BE2C (cell line): ENCODE results near the gene DYNC2H1.

ENCODE experiments used
- DNase-seq: peaks from one replicate; pipeline ENCODE4 v3.0.0-alpha.2; 2020
- H3K27me3 ChIP-seq: fragments of 250-450 bp; sonication (Bioruptor Pico); 2 replicates; pipeline ENCODE4 v1.5.1; 2020; ENCODE audit warnings: mild to moderate bottlenecking
- H3K36me3 ChIP-seq: fragments of 250-450 bp; sonication (Bioruptor Pico); 2 replicates; pipeline ENCODE4 v1.5.1; 2020; ENCODE audit warnings: mild to moderate bottlenecking
- H3K4me1 ChIP-seq: fragments of 250-450 bp; sonication (Bioruptor Pico); 2 replicates; pipeline ENCODE4 v1.5.1; 2020
- H3K4me3 ChIP-seq: 2 replicates; pipeline ENCODE4 v1.5.1; 2011; ENCODE audit warnings: low read depth, low read length
- H3K9me3 ChIP-seq: fragments of 250-450 bp; sonication (Bioruptor Pico); 2 replicates; pipeline ENCODE4 v1.5.1; 2020
- TF ChIP-seq, protein P1 (sequence below): IDR thresholded peaks from 2 replicates; pipeline ENCODE4 v1.5.1; 2012; ENCODE audit warnings: mild to moderate bottlenecking, low read depth, low read length

Gene DYNC2H1

DNA sequence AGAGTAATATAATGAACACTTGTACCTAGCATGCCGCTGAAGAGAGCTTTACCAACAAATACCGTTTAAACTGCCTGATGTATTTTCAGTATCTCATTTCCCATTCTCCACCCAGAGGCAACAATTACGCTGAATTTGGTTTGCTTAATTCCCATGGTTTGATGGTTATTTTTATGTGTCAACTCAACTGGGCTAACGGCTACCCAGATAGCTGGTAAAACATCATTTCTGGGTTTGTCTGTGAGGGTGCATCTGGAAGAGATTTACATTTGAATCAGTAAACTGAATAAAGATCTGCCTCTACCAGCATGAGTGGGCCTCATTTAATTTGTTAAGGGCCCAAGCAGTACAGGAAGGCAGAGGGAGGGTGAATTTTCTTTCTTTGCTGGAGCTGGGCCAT is 377.9 kb downstream of the DYNC2H1 start:
- no peak for DNase-seq
- TF ChIP-seq, protein P1, sequence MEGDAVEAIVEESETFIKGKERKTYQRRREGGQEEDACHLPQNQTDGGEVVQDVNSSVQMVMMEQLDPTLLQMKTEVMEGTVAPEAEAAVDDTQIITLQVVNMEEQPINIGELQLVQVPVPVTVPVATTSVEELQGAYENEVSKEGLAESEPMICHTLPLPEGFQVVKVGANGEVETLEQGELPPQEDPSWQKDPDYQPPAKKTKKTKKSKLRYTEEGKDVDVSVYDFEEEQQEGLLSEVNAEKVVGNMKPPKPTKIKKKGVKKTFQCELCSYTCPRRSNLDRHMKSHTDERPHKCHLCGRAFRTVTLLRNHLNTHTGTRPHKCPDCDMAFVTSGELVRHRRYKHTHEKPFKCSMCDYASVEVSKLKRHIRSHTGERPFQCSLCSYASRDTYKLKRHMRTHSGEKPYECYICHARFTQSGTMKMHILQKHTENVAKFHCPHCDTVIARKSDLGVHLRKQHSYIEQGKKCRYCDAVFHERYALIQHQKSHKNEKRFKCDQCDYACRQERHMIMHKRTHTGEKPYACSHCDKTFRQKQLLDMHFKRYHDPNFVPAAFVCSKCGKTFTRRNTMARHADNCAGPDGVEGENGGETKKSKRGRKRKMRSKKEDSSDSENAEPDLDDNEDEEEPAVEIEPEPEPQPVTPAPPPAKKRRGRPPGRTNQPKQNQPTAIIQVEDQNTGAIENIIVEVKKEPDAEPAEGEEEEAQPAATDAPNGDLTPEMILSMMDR = no peak
- H3K9me3 ChIP-seq = no peaks in the 10 kb centered on the region
- peaks cover 5% of the 10 kb centered on the region; the same call in 1 of the 2 replicates for H3K4me1 ChIP-seq
- H3K4me3 ChIP-seq = no peak overlapping the region
- H3K27me3 ChIP-seq = no peaks in the 10 kb centered on the region
- H3K36me3 ChIP-seq = no peaks in the 10 kb centered on the region; the same call in 1 of the 2 replicates

DNA sequence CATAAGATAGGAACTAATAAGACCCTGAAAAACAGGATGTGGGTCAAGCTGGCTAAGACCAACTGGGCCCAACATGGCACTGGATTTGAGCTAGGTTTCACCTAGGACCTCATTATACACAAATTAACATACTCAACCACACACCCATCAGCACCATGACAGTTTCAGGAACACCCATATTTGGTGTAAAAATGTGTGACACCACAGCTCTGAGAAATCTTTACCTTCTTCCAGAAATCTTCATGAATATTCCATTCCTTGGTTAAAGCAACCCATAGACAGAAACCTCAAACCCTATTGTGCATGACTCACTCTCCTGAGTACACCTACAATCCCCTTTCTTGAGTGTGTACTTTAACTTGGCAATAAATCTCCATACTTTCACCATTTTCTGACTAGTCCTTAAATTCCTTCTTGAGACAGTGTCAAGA is 378.8 kb downstream of the DYNC2H1 start:
- H3K9me3 ChIP-seq = no peaks in the 10 kb centered on the region; the same call in 1 of the 2 replicates

DNA sequence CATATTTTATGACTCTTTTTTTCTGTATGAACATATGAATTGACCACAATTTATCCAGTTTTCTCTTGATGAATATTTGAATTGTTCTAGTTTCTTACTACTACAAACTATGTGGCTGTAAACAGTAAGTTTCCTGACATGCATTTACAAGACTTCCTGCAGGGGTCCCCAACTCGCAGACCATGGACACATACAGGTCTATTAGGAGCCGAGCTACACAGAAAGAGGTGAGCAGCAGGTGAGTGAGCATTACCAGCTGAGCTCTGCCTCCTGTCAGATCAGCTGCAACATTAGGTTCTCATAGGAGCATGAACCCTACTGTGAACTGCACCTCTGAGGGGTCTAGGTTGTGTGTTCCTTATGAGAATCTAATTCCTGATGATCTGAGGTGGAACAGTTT is 379.4 kb downstream of the DYNC2H1 start:
- TF ChIP-seq, protein P1 = no peak
- H3K4me3 ChIP-seq = no peak overlapping the region
- no peaks in the 10 kb centered on the region for H3K27me3 ChIP-seq
- H3K36me3 ChIP-seq = no peaks in the 10 kb centered on the region; the same call in 1 of the 2 replicates
- H3K9me3 ChIP-seq = no peaks in the 10 kb centered on the region; the same call in 1 of the 2 replicates
- peaks cover 5% of the 10 kb centered on the region; the same call in 1 of the 2 replicates for H3K4me1 ChIP-seq
- no peak for DNase-seq

More for the DNA sequence above, 378.8 kb downstream of the DYNC2H1 start:
- no peaks in the 10 kb centered on the region; the same call in 1 of the 2 replicates for H3K36me3 ChIP-seq
- no peak overlapping the region for H3K4me3 ChIP-seq
- H3K27me3 ChIP-seq = no peaks in the 10 kb centered on the region
- DNase-seq = no peak
- TF ChIP-seq, protein P1 = no peak
- peaks cover 5% of the 10 kb centered on the region; the same call in 1 of the 2 replicates for H3K4me1 ChIP-seq

DNA sequence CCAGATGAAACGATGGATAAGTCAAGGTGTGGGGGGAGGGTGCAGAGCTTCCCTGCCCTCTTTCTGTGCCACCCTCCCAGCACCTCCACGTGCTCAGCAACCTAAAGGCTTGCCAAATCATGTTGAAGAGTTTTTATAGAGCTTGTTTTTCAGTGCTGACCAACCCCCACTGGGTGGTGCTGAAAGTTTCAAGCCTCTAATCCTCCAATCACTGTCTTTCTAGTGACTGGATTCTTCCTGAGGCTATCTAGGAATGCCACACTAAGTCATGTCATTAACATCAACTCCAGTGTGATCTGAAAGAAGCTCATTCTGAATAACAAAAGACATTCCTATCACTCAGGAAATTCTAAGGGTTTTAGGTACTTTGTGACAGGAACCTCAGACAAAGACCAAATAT is 382.6 kb downstream of the DYNC2H1 start:
- Histone ChIP-seq H3K36me3 (no peaks in the 10 kb centered on the region; the same call in 1 of the 2 replicates), H3K9me3 (no peaks in the 10 kb centered on the region; the same call in 1 of the 2 replicates), H3K4me1 (no peaks in the 10 kb centered on the region; the same call in 1 of the 2 replicates), H3K4me3 (no peak overlapping the region), H3K27me3 (no peaks in the 10 kb centered on the region)
- no peak for DNase-seq
- TF ChIP-seq, protein P1 = no peak

DNA sequence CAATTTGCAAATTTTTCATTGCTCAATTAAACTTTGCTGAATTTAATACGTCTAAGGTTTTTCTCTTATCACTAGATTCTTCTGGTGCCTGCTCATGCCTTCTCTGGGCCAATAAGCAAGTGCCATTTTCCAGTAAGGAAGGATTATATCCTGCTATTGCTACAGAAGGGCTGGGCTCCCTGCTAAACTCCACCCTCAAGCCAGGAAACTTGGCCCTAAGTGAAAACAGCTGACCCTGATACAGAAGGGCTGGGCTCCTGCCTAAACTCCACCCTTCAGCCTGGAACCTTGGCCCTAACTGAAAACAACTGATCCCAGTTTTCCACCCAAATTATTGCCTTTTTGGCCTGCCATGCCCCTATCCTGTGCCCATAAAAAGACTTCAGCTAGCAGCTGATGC is 385.3 kb downstream of the DYNC2H1 start:
- H3K4me3 ChIP-seq = no peak overlapping the region
- H3K27me3 ChIP-seq = no peaks in the 10 kb centered on the region
- no peaks in the 10 kb centered on the region; the same call in 1 of the 2 replicates for H3K4me1 ChIP-seq
- H3K36me3 ChIP-seq = no peaks in the 10 kb centered on the region
- TF ChIP-seq, protein P1 = no peak
- DNase-seq = no peak
- no peaks in the 10 kb centered on the region; the same call in 1 of the 2 replicates for H3K9me3 ChIP-seq

DNA sequence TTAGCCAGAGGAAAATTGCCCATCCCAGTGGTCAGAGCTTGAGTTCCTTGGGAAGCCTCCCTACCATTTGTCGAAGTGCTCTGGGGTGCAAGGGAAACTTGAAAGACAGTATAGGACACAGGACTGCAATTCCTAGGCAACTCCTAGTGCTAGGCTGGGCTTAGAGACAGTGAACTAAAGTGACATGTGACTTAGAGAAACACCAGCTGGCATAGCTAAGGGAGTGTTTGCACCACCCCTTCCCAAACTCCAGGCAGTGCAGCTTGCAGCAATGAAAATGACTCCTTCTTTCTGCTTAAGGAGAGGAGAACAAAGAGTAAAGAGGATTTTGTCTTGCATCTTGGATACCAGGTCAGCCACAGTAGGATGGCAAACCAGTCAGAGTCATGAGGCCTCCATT is 388.0 kb downstream of the DYNC2H1 start:
- DNase-seq = no peak
- Histone ChIP-seq H3K9me3 (no peaks in the 10 kb centered on the region; the same call in 1 of the 2 replicates), H3K27me3 (no peaks in the 10 kb centered on the region), H3K4me1 (no peaks in the 10 kb centered on the region; the same call in 1 of the 2 replicates), H3K4me3 (no peak overlapping the region), H3K36me3 (no peaks in the 10 kb centered on the region)
- TF ChIP-seq, protein P1 = no peak
